A549 treated with AZD2906 at 1 μM for 4 hours (cell line): ENCODE data around the gene SASH3. TPM values are rescaled to one million over a fixed set of nuclear protein-coding genes. Genes with fewer than 3 reads are reported as not detected.

ENCODE experiments used
- total RNA-seq: library from RNA; stranded (reverse); fragments of 200-300 nt; extraction: Qiagen RNA extraction; gene quantifications from 5 replicates; pipeline ENCODE4 v1.2.3, GENCODE V29; 2022

Gene SASH3
- not detected in 5 replicates for total RNA-seq

DNA sequence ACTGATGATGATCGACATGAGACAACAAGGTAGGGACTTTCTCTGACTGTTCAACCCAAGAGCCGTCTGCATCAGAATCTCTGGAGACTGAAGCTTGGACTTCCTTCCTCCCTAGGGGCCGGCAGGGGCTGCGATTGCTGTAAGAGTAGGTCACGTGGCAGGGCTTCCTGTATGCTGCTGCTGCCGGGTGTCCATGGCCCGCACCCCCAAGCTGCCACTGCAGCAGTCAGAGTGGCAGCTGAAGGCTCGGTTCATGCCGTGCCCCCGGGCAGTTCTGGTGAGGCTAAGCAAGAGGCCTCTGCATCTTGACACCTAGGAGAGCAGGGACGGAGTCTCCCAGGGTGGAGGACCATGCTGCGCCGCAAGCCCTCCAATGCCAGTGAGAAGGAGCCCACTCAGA lies at the start of gene SASH3:
TSS of gene SASH3 (plus strand) at position 203 of the 400 bp plus-strand sequence. CDS start at position 352, 149 bp downstream.

DNA sequence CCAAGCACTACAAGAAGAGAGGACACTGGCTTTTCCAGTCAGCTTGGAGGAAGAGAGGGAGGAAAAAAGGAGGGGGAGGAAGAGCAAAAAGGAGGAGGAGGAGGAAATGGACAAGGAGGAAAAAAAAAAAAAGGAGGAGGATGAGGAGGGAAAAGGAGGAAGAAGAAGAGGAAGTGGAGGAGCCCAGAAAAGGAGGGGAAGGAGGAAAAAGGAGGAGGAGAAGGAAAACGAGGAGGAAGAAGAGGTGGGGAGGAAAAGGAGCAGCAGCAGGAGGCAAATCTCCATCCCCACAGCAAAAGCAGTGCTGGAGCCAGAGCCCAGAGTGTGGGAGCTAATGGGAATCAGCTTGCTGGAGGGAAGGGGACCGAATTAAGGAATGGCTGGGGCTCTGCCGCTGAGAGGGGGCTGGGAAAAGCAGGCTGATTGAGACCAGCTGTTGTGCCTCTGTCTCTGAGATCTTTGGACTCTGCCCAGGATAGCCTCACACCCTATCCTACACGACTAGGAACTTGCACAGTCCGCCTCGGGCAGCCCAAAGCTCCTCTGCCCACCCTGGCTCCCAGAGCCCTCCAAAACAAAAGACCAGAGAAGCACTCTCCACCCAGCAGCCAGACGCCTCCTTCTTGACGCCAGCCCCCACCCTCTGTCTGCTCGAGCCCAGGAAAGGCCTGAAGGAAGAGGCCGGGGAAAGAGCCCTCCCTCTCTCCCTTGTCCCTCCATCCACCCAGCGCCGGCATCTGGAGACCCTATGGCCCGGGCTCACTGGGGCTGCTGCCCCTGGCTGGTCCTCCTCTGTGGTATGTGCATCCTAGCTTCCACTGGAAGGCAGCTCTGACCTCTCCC lies 41.1 kb upstream of the SASH3 start, which contains the start of gene XPNPEP2:
TSS of gene XPNPEP2 (plus strand) at position 514 of the 843 bp plus-strand sequence. CDS start at position 749, 235 bp downstream.

DNA sequence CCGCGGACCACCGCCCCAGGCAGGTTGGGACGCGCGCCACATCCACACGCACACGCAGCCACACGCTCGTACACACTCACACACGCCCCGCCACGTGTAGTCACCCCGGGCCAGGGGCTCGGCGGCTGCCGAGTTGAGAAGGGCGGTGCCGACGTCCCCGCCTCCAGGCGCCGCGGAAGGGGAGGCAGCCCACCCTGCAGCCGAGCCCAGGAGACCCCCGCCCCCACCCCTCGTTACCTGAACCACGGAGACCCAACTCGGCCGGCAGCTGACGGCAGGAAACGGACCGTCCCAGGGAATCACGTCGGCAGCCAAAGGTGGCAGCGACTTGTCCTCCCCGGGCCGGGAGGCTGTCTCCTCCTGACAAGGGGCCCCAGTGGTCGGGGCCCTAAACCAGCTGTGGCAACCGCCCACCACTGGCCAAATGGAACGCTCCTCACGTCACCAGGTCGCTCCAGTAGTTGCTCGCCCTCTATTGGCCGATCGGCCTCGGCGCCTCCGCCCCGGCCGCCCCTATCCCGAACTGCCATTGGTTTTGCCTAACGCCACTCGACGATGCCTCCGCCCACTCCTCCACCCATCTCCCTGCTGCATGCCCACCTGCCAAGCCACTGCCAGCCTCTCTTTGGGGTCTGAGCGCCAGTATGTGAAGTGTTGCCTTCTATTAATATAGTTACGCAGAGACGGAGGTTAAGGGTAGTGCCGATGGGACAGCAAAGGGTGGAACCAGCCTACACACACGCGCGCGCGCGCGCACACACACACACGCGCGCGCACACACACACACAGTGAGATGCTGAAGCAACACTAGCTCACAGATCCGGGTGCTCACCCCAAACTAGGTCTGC lies 63.9 kb downstream of the SASH3 start, which contains the start of gene ZDHHC9:
TSS of gene ZDHHC9 (minus strand) at position 428 of the 848 bp plus-strand sequence. CDS start 1,941 bp downstream, outside the sequence.

Other genes starting within 250 kb of the SASH3 start
- 19.0 to 25.5 TPM (median 23.1 TPM) in 5 replicates for gene OCRL, start 239.7 kb upstream of the SASH3 start, total RNA-seq
- 0.58 to 1.00 TPM (median 0.77 TPM) in 5 replicates for gene APLN, start 125.0 kb upstream of the SASH3 start, total RNA-seq
- gene XPNPEP2, start 41.0 kb upstream of the SASH3 start, total RNA-seq = not detected in 5 replicates
- gene ZDHHC9, start 63.9 kb downstream of the SASH3 start, total RNA-seq = 60.8 to 67.5 TPM (median 64.8 TPM) in 5 replicates
- 38.8 to 53.5 TPM (median 39.1 TPM) in 5 replicates for gene UTP14A, start 126.2 kb downstream of the SASH3 start, total RNA-seq
- gene BCORL1, start 202.7 kb downstream of the SASH3 start, total RNA-seq = 7.4 to 11.6 TPM (median 10.5 TPM) in 5 replicates